NCI-H446 treated with DMSO at 0.1 percent for 48 hours (cell line): Measurements from ENCODE around the gene AVPR2.

ENCODE experiments used
- DNase-seq: peaks from one replicate; lab custom pipeline; 2025; lab: John Stamatoyannopoulos, UW

Gene AVPR2

GRCh38 chrX:153913701-153914100, 9.2 kb downstream of the AVPR2 start:
- no peak for DNase-seq

GRCh38 chrX:153917869-153918268, 13.4 kb downstream of the AVPR2 start:
- DNase-seq, result no peak

- DNase-seq, result no peak
Observed at GRCh38 chrX:153919281-153919680, 14.8 kb downstream of the AVPR2 start.

GRCh38 chrX:153920546-153920945, 16.1 kb downstream of the AVPR2 start:
- DNase-seq, result no peak

- no peak for DNase-seq
Observed at GRCh38 chrX:153921070-153921469, 16.6 kb downstream of the AVPR2 start.

- no peak for DNase-seq
Observed at GRCh38 chrX:153921511-153922446, 17.3 kb downstream of the AVPR2 start.

GRCh38 chrX:153922932-153923857, 18.7 kb downstream of the AVPR2 start:
- no peak for DNase-seq

- DNase-seq, result peak; percentile 7
Observed at GRCh38 chrX:153924149-153924861, 19.8 kb downstream of the AVPR2 start.

- DNase-seq, result no peak
Observed at GRCh38 chrX:153925387-153925738, 20.9 kb downstream of the AVPR2 start.

- no peak for DNase-seq
Observed at GRCh38 chrX:153925739-153926551, 21.5 kb downstream of the AVPR2 start, which contains the start of gene ARHGAP4. Gene ARHGAP4 (minus strand): TSS chrX:153926264. CDS start chrX:153926202, 62 bp downstream.

- no peak for DNase-seq
Observed at GRCh38 chrX:153926552-153926857, 22.0 kb downstream of the AVPR2 start.

- DNase-seq, result peak; percentile 9
Observed at GRCh38 chrX:153926858-153927671, 22.6 kb downstream of the AVPR2 start.

GRCh38 chrX:153927672-153927921, 23.1 kb downstream of the AVPR2 start:
- DNase-seq, result no peak

- DNase-seq, result peak; percentile 96
Observed at GRCh38 chrX:153927922-153928760, 23.7 kb downstream of the AVPR2 start.

GRCh38 chrX:153928846-153929245, 24.4 kb downstream of the AVPR2 start:
- no peak for DNase-seq

- DNase-seq, result no peak
Observed at GRCh38 chrX:153929576-153929975, 25.1 kb downstream of the AVPR2 start.

GRCh38 chrX:153930011-153930910, 25.8 kb downstream of the AVPR2 start:
- DNase-seq, result no peak

GRCh38 chrX:153931151-153931550, 26.7 kb downstream of the AVPR2 start:
- no peak for DNase-seq

GRCh38 chrX:153931748-153932147, 27.3 kb downstream of the AVPR2 start:
- no peak for DNase-seq
